Measurements from ENCODE around the gene SH2D3C. TPM values are rescaled to one million over a fixed set of nuclear protein-coding genes. Genes with fewer than 3 reads are reported as not detected.

Gene SH2D3C
- total RNA-seq, 4 donors from 2014 or later, result 7.1 to 33.6 (median 17.2) TPM

DNA sequence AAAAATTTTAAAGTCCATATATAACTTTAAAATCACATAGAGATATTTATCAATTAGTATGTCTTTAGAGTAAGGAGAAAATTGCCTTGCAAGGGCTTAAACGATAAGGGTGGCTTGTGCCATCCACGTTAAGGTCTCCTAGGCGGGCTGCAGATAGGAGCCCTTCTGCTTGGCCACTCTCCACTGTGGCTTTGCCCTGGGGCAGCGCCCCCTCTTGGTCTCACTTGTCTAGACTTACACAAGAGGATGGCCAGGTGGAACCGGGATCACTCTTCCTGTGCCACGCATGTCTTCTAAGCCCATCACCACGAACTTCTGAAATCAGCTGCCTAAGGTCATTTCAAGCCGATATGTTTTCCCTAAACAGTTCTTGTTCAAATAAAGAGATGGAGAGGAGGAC is 27.2 kb upstream of the SH2D3C start:
- ATAC-seq (ENCODE audit: low FRiP score) (no peak), DNase-seq (ENCODE audit: low spot score) (no peak)
- TF ChIP-seq, protein P1, sequence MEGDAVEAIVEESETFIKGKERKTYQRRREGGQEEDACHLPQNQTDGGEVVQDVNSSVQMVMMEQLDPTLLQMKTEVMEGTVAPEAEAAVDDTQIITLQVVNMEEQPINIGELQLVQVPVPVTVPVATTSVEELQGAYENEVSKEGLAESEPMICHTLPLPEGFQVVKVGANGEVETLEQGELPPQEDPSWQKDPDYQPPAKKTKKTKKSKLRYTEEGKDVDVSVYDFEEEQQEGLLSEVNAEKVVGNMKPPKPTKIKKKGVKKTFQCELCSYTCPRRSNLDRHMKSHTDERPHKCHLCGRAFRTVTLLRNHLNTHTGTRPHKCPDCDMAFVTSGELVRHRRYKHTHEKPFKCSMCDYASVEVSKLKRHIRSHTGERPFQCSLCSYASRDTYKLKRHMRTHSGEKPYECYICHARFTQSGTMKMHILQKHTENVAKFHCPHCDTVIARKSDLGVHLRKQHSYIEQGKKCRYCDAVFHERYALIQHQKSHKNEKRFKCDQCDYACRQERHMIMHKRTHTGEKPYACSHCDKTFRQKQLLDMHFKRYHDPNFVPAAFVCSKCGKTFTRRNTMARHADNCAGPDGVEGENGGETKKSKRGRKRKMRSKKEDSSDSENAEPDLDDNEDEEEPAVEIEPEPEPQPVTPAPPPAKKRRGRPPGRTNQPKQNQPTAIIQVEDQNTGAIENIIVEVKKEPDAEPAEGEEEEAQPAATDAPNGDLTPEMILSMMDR (IDR thresholded peaks at IDR 0.05), result no peak

DNA sequence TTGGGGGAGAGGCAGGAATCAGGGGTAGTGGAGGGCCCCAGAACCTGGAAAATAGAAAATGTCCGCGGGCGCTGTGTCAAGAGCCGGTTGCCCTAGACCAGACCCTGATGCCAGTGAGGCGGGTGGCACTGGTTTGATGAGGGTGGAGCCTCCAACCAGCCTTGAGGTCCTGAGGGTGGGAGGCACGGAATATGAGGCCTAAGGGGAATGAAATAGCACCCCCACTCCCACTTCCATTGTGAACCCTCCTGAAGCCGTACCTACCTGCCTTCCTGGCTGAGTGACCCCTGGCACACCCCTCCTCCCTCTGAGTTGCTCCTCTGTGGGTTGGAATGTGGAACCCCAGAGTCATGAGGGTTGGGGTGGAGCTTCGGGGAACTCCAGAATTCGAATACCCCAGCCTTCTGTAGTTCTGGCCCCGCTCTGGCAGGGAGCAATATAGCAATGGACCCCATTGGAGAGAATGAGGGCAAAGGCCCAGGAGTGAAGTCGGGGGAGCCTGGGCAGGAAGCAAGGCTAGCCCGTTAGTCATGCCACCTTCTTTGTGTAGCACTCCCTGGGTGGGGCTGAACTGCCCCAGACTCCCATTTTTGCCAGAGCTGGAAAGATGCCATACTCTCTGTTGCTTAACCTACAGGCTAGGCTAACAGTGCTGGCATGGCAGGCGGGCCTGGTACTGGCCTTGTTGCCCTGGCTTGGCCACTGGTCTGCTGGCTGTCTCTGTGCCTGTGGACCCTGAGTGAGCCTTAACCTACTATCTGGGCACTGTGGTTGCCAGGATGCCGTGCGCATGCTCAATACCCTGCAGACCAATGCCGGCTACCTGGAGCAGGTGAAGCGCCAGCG is 25.3 kb upstream of the SH2D3C start:
- ATAC-seq (ENCODE audit: low FRiP score) (peak; percentile 62), DNase-seq (ENCODE audit: low spot score) (no peak)
- TF ChIP-seq, protein P1 (IDR thresholded peaks at IDR 0.05), result no peak

DNA sequence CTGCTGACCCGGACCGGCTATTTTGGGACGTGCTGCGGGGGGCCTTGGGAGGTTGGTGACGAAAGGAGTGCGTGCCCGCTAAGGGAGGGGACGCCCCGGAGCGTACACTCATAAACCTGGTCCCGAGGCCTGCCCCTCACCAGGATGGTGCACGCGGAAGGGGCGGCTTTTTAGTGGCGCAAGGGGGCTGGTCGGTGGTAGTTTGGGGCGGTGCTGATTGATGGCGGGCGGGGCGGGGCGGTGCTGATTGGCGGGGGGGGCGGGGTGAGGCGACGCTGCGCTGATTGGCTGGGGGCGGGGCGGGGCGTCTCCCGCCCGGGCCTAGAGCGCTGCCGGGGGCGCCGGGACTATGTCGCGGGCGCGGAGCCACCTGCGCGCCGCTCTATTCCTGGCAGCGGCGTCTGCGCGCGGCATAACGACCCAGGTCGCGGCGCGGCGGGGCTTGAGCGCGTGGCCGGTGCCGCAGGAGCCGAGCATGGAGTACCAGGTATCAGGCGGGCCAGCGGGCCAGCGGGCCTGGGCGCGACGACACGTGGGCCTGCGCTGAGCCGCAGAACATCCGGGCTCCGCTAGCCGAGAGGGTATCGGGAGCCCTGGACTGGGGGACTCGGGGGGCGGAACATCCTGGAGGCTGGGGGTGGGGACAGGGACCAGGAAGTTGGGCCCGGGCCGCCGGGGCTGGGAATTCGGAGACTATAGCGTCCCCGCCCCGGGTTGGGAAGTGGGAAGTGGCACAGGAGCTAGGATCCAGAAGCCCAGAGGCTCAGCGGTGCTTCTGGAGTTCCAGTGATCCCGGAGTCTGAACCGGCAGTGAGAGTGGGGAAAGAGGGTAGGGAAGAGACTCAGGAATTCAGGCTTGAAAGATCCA is 24.3 kb upstream of the SH2D3C start, which contains the start of gene FPGS:
Gene FPGS, plus strand, starts transcription at position 307 of the 868 bp plus-strand sequence. Its CDS starts 43 bp downstream, at position 350.
- ATAC-seq (ENCODE audit: low FRiP score), result peak; percentile 78
- TF ChIP-seq, protein P1 (IDR thresholded peaks at IDR 0.05), result no peak
- peak; percentile 59 for DNase-seq (ENCODE audit: low spot score)

DNA sequence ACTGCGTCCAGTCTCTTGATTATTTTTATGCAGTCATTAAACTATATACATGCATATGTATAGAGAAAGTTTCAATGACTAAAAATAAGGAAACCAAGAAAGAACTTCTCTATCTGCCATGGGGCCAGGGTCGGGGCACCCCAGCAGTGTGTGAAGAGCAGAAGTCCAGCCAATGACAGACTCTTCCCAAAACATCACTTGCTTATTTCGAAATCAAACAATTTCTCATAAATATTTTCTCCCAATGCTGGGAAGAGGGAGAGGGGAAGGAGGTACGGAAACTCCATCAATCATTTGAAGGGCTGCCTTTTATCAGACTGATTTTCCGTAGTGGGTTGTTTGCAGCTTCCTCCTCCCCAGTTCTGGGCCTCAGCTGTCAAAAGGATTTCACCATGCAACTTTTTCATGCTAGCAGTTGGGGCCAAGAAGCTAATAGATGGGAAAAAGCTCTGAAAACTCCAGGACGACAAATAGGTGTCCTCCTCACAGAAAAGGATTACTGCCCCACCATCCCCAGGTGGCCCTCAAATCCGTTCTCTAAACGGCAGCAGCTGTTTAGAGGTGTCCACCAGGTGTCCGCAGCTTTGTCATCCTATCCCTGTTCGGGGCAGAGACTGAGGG is 23.6 kb upstream of the SH2D3C start:
- TF ChIP-seq, protein P1 (IDR thresholded peaks at IDR 0.05), result no peak
- peak; percentile 57 for ATAC-seq (ENCODE audit: low FRiP score)

DNA sequence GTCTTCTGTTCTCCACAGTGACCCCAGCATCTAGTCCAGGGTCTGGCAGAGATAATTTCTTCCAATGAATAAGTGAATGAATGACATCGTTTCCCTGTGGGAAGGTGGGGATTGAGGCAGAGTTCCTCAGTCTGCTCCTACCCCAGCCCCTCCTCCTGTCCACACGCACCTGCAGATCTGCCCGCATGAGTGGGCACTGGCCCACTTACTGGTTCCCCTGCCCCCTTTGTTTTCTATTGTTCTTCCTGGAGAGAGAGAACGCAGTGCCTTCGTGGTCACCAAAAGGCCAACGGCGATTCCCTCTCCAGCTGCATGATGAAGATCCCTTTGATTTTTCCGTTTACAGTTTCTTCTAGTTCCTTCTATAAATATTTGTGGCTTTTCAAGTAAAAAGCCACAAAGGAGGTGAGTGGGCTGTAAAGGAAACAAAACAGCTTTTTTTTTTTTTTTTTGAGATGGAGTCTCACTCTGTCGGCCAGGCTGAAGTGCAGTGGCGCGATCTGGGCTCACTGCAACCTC is 18.4 kb upstream of the SH2D3C start:
- ATAC-seq (ENCODE audit: low FRiP score) (no peak), DNase-seq (ENCODE audit: low spot score) (no peak)
- TF ChIP-seq, protein P1 (IDR thresholded peaks at IDR 0.05), result no peak

More for the DNA sequence above, 23.6 kb upstream of the SH2D3C start:
- DNase-seq (ENCODE audit: low spot score), result no peak

DNA sequence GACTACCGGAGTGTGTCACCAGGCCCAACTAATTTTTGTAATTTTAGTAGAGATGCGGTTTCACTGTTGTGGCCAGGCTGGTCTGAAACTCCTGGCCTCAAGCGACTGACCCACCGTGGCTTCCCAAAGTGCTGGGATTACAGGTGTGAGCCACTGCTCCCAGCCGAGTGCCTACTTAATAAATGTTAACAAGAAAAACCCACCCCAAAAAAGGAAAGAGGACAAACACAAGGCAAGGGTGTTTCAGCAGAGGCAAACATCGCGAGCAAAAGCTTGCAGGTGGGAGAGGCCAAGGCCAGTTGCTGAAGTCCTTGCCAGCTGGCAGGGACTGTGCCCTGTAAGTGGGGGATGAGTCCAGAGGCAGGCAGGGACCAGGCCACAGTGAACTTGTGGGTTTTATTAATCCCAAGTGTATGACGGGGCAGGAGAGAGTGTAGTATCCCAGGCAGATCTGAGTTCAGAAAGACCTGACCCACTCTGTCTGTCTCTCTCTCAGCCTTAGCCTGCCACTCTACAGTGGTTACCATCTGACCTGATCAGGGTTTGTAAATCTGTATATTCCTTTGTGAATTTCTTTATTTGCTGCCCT is 17.9 kb upstream of the SH2D3C start:
- peak; percentile 13 for ATAC-seq (ENCODE audit: low FRiP score)
- no peak for DNase-seq (ENCODE audit: low spot score)

More for the DNA sequence above, 17.9 kb upstream of the SH2D3C start:
- TF ChIP-seq, protein P1 (IDR thresholded peaks at IDR 0.05), result no peak

Measured in omental fat pad (tissue), 4 donors.